LNCaP clone FGC (cell line): ENCODE data around the gene INSL6.
"Not testable (repeated sequence)": the region's sequence is repeated elsewhere in the genome, so short reads cannot be mapped to it uniquely, and the experiment has no call there.

Source experiments
- DNase-seq: peaks from one replicate; pipeline ENCODE4 v3.0.0-alpha.2; 2011; ENCODE audit warnings: low read depth
- H3K4me3 ChIP-seq: 2 replicates; pipeline ENCODE4 v1.5.1; 2011; ENCODE audit warnings: mild to moderate bottlenecking, low read depth, low read length, control low read depth
- CTCF ChIP-seq: IDR thresholded peaks from 2 replicates; pipeline ENCODE4 v1.5.1; 2012; ENCODE audit warnings: mild to moderate bottlenecking; ENCODE audit not compliant: control insufficient read depth, insufficient read depth; ENCODE audit errors: extremely low read depth

Gene INSL6

GRCh38 chr9:5188060-5188984 is 2.9 kb upstream of the INSL6 start:
- DNase-seq = no peak
- TF ChIP-seq CTCF = no peak
- H3K4me3 ChIP-seq = no peak overlapping the region

DNA sequence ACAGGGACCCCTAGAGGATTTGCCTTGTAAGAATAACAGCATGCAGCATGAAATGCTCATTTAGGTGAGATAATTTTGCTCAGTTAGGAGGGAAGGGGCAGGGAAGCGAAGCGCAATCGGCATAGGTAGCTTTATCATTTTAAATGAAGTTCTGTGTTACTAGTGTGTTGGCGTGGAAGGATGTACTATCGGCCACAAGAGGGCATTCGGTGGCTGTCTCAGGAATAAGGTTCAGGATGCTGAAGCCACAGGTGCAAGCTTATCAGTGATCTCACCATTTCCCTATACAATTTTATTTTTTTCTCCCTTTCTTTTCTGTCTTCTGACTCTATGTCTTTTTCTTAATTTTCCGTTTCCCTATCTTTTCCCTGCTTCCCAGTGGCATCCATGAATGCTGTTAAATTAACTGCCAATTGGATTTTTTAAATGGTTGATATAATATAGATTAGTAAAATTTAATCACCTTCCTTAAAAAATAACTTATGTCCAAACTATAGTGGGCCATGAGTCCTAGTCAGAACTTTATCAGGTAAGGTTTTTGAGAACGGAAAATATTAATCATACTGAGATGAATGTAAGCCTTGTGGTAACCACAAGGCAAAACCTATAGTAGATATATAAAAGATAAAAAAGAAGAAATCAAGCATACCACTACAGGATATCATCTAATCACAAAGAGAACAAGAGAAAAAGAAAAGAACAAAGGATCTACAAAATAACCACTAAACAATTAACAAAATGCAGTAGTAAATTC is 1.2 kb upstream of the INSL6 start:
- peak; percentile 69 for DNase-seq
- no peak overlapping the region for H3K4me3 ChIP-seq
- peak; percentile 90 for TF ChIP-seq CTCF

GRCh38 chr9:5184776-5185175 is 663 bp downstream of the INSL6 start:
- TF ChIP-seq CTCF = no peak
- no peak overlapping the region for H3K4me3 ChIP-seq
- DNase-seq = no peak

- not testable (repeated sequence) for H3K4me3 ChIP-seq, DNase-seq
Measured at GRCh38 chr9:5180631-5181030, 4.8 kb downstream of the INSL6 start.

- H3K4me3 ChIP-seq = no peak overlapping the region
- no peak for TF ChIP-seq CTCF
- DNase-seq = no peak
Measured at GRCh38 chr9:5178126-5178805, 7.2 kb downstream of the INSL6 start.

- DNase-seq = no peak
- H3K4me3 ChIP-seq = no peak overlapping the region
- TF ChIP-seq CTCF = no peak
Measured at GRCh38 chr9:5146241-5146640, 39.2 kb downstream of the INSL6 start.

GRCh38 chr9:5144217-5144616 is 41.2 kb downstream of the INSL6 start:
- TF ChIP-seq CTCF = no peak
- peak; percentile 32 for DNase-seq
- no peak overlapping the region for H3K4me3 ChIP-seq
